Right ventricle myocardium inferior (tissue), 1 donor: Measurements from ENCODE around the gene CENATAC. TPM values are rescaled to one million over a fixed set of nuclear protein-coding genes. Genes with fewer than 3 reads are reported as not detected.
"Not testable (repeated sequence)": the region's sequence is repeated elsewhere in the genome, so short reads cannot be mapped to it uniquely, and the experiment has no call there.

Experiments used
- ATAC-seq: fragments of 200-7000 bp; cut with Tn5 transposase; one replicate; pipeline ENCODE4 v1.9.1; 2020; ENCODE audit warnings: mild to moderate bottlenecking, moderate library complexity
- DNase-seq: peaks from one replicate; pipeline ENCODE4 v3.0.0; 2021; ENCODE audit errors: missing footprints
- intact Hi-C: fragments of 100-400 bp; cut with DNase I; formaldehyde crosslinking; loops from one replicate; pipeline ENCODE4 v1.11.0; 2022
- total RNA-seq: library from RNA; stranded (reverse); fragmentation: NEBNext Ultra II Directional; extraction: Animal tissue kit (Norgen Biotek cat#: 25700); gene quantifications from one replicate; pipeline ENCODE4 v1.2.1, GENCODE V29; 2021
- donor health status: DM: no; HTN: yes; CAD: no; lungs with severe emphysema.

CENATAC gene
- total RNA-seq, 1 donor from 2014 or later: 9.1 TPM

GRCh38 chr11:119041821-119042514 is 44.0 kb downstream of the CENATAC start:
- ATAC-seq: no peak
- DNase-seq: no peak
- intact Hi-C loops: no loop called here

GRCh38 chr11:119042927-119043326 is 45.0 kb downstream of the CENATAC start:
- intact Hi-C loops: no loop called here
- no peak for ATAC-seq

GRCh38 chr11:119044708-119045107 is 46.8 kb downstream of the CENATAC start:
- DNase-seq (no peak), ATAC-seq (no peak)
- intact Hi-C loops: no loop called here

More at GRCh38 chr11:119042927-119043326, 45.0 kb downstream of the CENATAC start:
- DNase-seq: no peak

GRCh38 chr11:119046489-119046888 is 48.6 kb downstream of the CENATAC start:
- intact Hi-C loops: no loop called here
- no peak for ATAC-seq
- no peak for DNase-seq

- DNase-seq (no peak), ATAC-seq (no peak)
- intact Hi-C loops: no loop called here
These were observed 49.3 kb downstream of the CENATAC start for GRCh38 chr11:119047205-119047604.

- intact Hi-C loops: no loop called here
- ATAC-seq (no peak), DNase-seq (no peak)
These were observed 50.7 kb downstream of the CENATAC start for GRCh38 chr11:119048644-119049043.

GRCh38 chr11:119049081-119049480 is 51.1 kb downstream of the CENATAC start:
- intact Hi-C loops: no loop called here
- no peak for DNase-seq
- no peak for ATAC-seq

- DNase-seq (no peak), ATAC-seq (no peak)
- intact Hi-C loops: no loop called here
These were observed 53.7 kb downstream of the CENATAC start for GRCh38 chr11:119051440-119052162.

GRCh38 chr11:119052163-119052814 is 54.4 kb downstream of the CENATAC start:
- no peak for ATAC-seq
- no peak for DNase-seq
- intact Hi-C loops: no loop called here

GRCh38 chr11:119054418-119054817 is 56.5 kb downstream of the CENATAC start:
- no peak for DNase-seq
- ATAC-seq: no peak
- intact Hi-C loops: no loop called here

GRCh38 chr11:119055901-119056300 is 58.0 kb downstream of the CENATAC start:
- ATAC-seq: no peak
- DNase-seq: no peak
- intact Hi-C loops: no loop called here

- no peak for DNase-seq
These were observed 58.6 kb downstream of the CENATAC start for GRCh38 chr11:119056421-119056999.

GRCh38 chr11:119057000-119057769 is 59.2 kb downstream of the CENATAC start, which contains the start of gene HYOU1:
Gene HYOU1, minus strand, starts transcription at chr11:119057205. Its CDS starts 1,045 bp downstream, at chr11:119056160.
- peak; percentile 100 for DNase-seq
- intact Hi-C loops: no loop called here
- peak; percentile 96 for ATAC-seq

More at GRCh38 chr11:119056421-119056999, 58.6 kb downstream of the CENATAC start:
- peak; percentile 6 for ATAC-seq
- intact Hi-C loops: no loop called here

GRCh38 chr11:119059128-119059527 is 61.2 kb downstream of the CENATAC start:
- DNase-seq, ATAC-seq, intact Hi-C loops: not testable (repeated sequence)

- intact Hi-C loops: no loop called here
- DNase-seq: no peak
- no peak for ATAC-seq
These were observed 63.3 kb downstream of the CENATAC start for GRCh38 chr11:119061256-119061655.

GRCh38 chr11:119062779-119063178 is 64.8 kb downstream of the CENATAC start:
- ATAC-seq: no peak
- no peak for DNase-seq
- intact Hi-C loops: no loop called here

- no peak for DNase-seq
- ATAC-seq: no peak
- intact Hi-C loops: no loop called here
These were observed 67.4 kb downstream of the CENATAC start for GRCh38 chr11:119065369-119065768.
